CD4-positive, alpha-beta T cell treated with Interleukin-1 beta for 1 hour (primary cell): ENCODE results near the gene TMEM74B.

Source experiments
- DNase-seq, 2 donors: peaks; one replicate each; pipeline ENCODE4 v3.0.0-alpha.2; 2020 to 2022

Gene TMEM74B

GRCh38 chr20:1131354-1131753 is 53.4 kb downstream of the TMEM74B start:
- DNase-seq: no peak

DNA sequence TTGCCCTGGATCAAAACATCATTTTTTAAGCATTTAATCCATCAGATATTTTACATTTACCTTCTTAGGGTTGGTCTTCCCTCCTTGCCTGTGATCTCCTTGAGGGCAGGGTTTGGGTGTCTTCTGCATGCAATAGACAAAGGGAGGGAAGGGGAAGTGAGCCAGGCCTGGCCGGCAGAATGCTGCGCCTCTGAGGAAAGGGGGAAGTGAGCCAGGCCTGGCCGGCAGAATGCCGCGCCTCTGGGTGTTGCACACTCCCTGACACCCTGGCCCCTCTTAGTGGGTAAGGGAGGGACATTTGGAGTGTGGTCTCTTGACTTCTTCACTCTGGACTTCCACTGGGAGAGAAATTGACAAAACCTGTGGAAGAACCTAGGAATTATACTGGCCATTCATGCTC is 53.9 kb downstream of the TMEM74B start:
- DNase-seq: peak in 1 of 2 donors; percentile 49
